Heart right ventricle (tissue), 16 donors: ENCODE measurements around the gene AGAP1. TPM values are rescaled to one million over a fixed set of nuclear protein-coding genes. Genes with fewer than 3 reads are reported as not detected.

Source experiments
- ATAC-seq, 8 donors: fragments of 200-7000 bp; cut with Tn5 transposase; one replicate each; pipeline ENCODE4 v1.9.1; 2020; ENCODE audit warnings: mild to moderate bottlenecking in 8 of 8, moderate library complexity in 8 of 8, moderate number of reproducible peaks in 1 of 8
- DNase-seq, 2 donors: peaks; one replicate each; pipeline ENCODE4 v3.0.0-alpha.2; 2020
- H3K27ac ChIP-seq, 10 donors: fragments of 200-600 bp; sonication (generic) in 2 of 10; one replicate each; pipeline versions ENCODE4 v1.5.0 to v1.8.0; 2020 to 2022; ENCODE audit warnings: mild to moderate bottlenecking in 3 of 10
- H3K27me3 ChIP-seq, 7 donors: fragments of 200-600 bp; one replicate each; pipeline ENCODE4 v1.8.0; 2021 to 2022; ENCODE audit warnings: mild to moderate bottlenecking in 2 of 7
- H3K36me3 ChIP-seq, 9 donors: fragments of 200-600 bp; sonication (generic) in 1 of 9; one replicate each; pipeline versions ENCODE4 v1.5.0 to v1.8.0; 2020 to 2022; ENCODE audit warnings: mild to moderate bottlenecking in 2 of 9
- H3K4me1 ChIP-seq, 9 donors: fragments of 200-600 bp; sonication (generic) in 1 of 9; one replicate each; pipeline versions ENCODE4 v1.5.0 to v1.8.0; 2020 to 2022; ENCODE audit warnings: mild to moderate bottlenecking in 4 of 9
- H3K4me3 ChIP-seq, 10 donors: fragments of 200-600 bp; sonication (generic) in 2 of 10; one replicate each; pipeline versions ENCODE4 v1.5.0 to v1.8.0; 2020 to 2022; ENCODE audit warnings: mild to moderate bottlenecking in 7 of 10, moderate library complexity in 2 of 10
- H3K9me3 ChIP-seq, 11 donors: fragments of 200-600 bp in 10 of 11; sonication (generic) in 2 of 11; one replicate each; pipeline versions ENCODE4 v1.5.0 to v1.8.0; 2013 to 2022; ENCODE audit warnings: mild to moderate bottlenecking in 2 of 11, control low read depth in 1 of 11, moderate library complexity in 1 of 11
- WGBS, 2 donors: extraction: QIAGEN DNeasy Blood & Tissue Kit; methylation state at CpG; one replicate each; pipeline ENCODE4 v1.1.7; 2013; ENCODE audit warnings: inconsistent platforms in 1 of 2; 5-methylcytosine and 5-hydroxymethylcytosine counted together
- intact Hi-C, 10 donors: fragments of 100-400 bp; cut with DNase I; formaldehyde crosslinking; loops; one replicate each; pipeline versions ENCODE4 v1.11.1 to v1.14.2; 2022
- polyA plus RNA-seq, 2 donors: library from polyadenylated mRNA; stranded (reverse); fragments of 200-250 nt; gene quantifications; one replicate each; pipeline ENCODE4 v1.2.3, GENCODE V29; 2013
- total RNA-seq, 10 donors: library from RNA; stranded (reverse); fragmentation: NEBNext Ultra II Directional in 3 of 10; extraction: Animal tissue kit (Norgen Biotek cat#: 25700) in 3 of 10; gene quantifications; one replicate each; pipeline versions ENCODE4 v1.2.1 to v1.2.4, GENCODE V29; 2021 to 2023
- TF ChIP-seq, protein P1 (sequence below), 9 donors: fragments of 200-600 bp; sonication (generic) in 2 of 9; IDR thresholded peaks; one replicate each; pipeline versions ENCODE4 v1.5.0 to v1.8.0; 2021 to 2022; ENCODE audit warnings: antibody characterized with exemption in 9 of 9, mild to moderate bottlenecking in 5 of 9, moderate library complexity in 1 of 9
- donor health status: Arrhythmogenic right ventricular cardiomyopathy.
- donor health status: ischemic (EF 13 %, LVEDD 7.1; RV severe dilation, severe dysfunction).
- donor health status: healthy with polysubstance abuse.
- donor health status: DM: no; HTN: yes; CAD: no.
- donor health status: DM: no; HTN: no; CAD: no.
- donor health status: ischemic (EF 25% LVEDD 6.9; RV normal size, moderate dysfunction).
- donor health status: ischemic (EF 25% LVEDD 5.7; RV mildly dilated, moderate dysfunction).
- donor health status: healthy.
- donor health status: DM: yes; HTN: yes; CAD: no.
- donor health status: Ischemic cardiomyopathy.
- donor health status: ischemic (EF 35%, LVEDD 5.7; RV mildly dilated, moderate dysfunction).
- donor health status: nonischemic (EF 11% LVEDD 7.7; RV severe dilation, severe dysfunction).
- donor health status: DM: yes; HTN: yes; CAD: no.
- donor health status: PGD.
- donor health status: ischemic (EF 29% LVEDD 5.4; RV normal size, mild dysfunction).
- donor health status: nonischemic (EF 23%, LVEDD 6.1; RV moderate dilation, normal function).

AGAP1 gene
- total and polyA plus RNA-seq, 12 donors: 3.5 to 29.2 (median 19.4) TPM

DNA sequence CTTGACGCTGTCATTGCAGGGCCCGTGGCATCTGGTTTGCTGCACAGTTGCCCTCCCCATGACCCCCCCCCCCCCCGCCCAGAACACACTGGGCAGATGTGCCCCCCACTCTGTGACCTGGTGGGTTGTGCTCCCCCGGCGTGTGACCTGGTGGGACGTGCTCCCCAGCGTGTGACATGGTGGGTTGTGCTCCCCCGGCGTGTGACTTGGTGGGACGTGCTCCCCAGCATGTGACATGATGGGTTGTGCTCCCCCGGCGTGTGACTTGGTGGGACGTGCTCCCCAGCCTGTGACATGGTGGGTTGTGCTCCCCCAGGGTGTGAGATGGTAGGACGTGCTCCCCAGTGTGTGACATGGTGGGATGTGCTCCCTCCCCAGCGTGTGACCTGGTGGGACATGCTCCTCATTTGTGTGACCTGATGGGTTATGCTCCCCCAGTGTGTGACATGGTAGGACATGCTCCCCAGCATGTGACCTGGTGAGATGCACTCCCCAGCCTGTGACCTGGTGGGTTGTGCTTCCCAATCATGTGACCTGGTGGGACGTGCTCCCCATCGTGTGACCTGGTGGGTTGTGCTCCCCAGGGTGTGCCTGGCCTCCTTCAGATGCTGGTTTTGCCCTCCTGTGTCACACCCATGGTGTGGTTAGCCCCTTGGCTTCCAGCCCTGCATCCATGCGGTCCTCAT, 213.7 kb downstream of the AGAP1 start:
- no peak overlapping the region for H3K4me3 ChIP-seq
- intact Hi-C loops: no loop called here
- DNase-seq: no peak
- TF ChIP-seq, protein P1, sequence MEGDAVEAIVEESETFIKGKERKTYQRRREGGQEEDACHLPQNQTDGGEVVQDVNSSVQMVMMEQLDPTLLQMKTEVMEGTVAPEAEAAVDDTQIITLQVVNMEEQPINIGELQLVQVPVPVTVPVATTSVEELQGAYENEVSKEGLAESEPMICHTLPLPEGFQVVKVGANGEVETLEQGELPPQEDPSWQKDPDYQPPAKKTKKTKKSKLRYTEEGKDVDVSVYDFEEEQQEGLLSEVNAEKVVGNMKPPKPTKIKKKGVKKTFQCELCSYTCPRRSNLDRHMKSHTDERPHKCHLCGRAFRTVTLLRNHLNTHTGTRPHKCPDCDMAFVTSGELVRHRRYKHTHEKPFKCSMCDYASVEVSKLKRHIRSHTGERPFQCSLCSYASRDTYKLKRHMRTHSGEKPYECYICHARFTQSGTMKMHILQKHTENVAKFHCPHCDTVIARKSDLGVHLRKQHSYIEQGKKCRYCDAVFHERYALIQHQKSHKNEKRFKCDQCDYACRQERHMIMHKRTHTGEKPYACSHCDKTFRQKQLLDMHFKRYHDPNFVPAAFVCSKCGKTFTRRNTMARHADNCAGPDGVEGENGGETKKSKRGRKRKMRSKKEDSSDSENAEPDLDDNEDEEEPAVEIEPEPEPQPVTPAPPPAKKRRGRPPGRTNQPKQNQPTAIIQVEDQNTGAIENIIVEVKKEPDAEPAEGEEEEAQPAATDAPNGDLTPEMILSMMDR (IDR thresholded peaks at IDR 0.05): no peak
- no peak overlapping the region for H3K27ac ChIP-seq
- peaks cover 0 to 26% (median 0%) of the 10 kb centered on the region in 9 donors for H3K36me3 ChIP-seq
- ATAC-seq: no peak
- H3K27me3 ChIP-seq: no peaks in the 10 kb centered on the region
- H3K9me3 ChIP-seq: no peaks in the 10 kb centered on the region
- H3K4me1 ChIP-seq: peaks cover 0 to 13% (median 5%) of the 10 kb centered on the region in 9 donors
- WGBS, 2 donors: 95 to 96% methylated on average over 17 to 18 of the region's 18 CpGs

DNA sequence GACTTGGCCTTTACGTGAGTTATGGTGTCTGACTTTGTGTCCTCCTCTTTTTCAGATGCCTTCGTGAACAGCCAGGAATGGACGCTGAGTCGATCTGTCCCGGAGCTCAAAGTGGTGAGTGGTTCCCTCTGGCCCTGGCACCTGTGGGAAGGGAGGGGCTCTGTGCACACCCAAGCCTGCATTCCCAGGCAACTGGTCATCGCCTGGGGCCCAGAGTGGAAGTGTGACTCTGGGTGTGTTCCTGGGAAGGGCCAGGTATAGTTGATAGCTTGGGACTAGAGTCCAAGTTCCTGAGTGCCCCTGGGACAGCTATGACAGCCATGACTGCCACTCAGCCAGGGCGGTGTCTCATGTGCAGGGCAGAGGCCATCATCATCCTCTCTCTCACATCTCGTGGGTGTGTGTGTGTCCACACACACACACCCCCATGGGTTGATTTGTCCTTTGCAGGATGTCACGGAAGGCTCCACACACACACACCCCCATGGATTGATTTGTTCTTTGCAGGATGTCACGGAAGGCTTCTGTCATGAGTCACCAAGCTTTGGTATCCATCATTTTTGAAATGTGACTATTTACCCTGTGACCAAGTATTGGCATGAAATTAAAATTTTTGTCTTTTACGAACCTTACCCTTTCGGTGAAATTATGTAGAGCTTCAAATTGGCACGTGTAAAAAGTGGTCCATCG, 215.4 kb downstream of the AGAP1 start:
- Histone ChIP-seq H3K4me3 (no peak overlapping the region), H3K27me3 (no peaks in the 10 kb centered on the region), H3K36me3 (peaks cover 0 to 26% (median 0%) of the 10 kb centered on the region in 9 donors), H3K27ac (no peak overlapping the region), H3K9me3 (no peaks in the 10 kb centered on the region), H3K4me1 (peaks cover 0 to 7% (median 0%) of the 10 kb centered on the region in 9 donors)
- 87 to 89% methylated on average over 14 of the region's 14 CpGs for WGBS, 2 donors
- DNase-seq (no peak), ATAC-seq (peak in 1 of 8 donors; percentile 46)
- intact Hi-C loops: no loop called here
- TF ChIP-seq, protein P1 (IDR thresholded peaks at IDR 0.05): no peak

DNA sequence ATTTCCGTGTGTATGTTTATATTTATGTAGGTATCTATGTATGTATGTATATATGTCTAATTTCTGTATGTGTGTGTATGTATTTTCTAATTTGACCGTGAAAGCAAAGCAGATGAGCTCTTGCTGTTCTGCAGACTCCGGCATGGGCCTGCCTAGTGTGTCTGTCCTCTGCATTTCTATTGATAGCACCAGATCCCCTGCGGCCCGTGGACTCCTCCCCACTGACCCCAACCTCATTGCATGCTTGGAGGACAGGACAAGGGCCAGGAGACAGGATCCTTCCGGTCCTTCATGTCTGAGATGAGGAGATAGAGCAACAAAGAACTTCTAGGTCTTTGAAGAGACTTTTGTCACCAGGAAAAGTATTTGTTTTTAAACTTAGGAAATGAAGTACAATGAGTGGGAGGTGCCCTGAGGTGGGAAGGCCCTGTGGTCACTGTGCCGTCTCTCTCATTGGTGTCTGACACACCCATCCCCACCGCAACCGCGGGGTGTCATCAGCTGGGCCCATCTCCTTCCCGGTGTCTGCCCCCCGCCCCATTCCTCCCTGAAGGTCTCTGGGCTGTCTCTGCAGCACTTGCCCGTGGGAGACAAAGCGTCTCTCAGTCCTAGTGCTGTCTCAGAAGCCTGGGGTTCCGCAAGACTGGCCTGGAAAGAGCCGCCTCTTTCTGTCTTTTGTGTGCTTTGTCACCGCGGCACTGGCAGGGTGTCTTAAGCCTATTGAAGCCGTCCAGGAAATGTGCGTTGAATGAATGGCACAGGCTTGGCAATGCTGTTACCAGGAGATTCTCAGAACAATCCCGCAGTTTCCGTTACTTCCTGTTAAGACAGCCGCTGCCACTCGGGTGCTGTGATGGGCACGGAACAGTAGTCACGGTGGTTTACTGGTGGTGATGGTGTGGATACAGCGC, 216.4 kb downstream of the AGAP1 start:
- TF ChIP-seq, protein P1 (IDR thresholded peaks at IDR 0.05): no peak
- Histone ChIP-seq H3K36me3 (peaks cover 0 to 26% (median 0%) of the 10 kb centered on the region in 9 donors), H3K9me3 (no peaks in the 10 kb centered on the region), H3K27me3 (no peaks in the 10 kb centered on the region), H3K27ac (no peak overlapping the region), H3K4me1 (peaks cover 0 to 9% (median 0%) of the 10 kb centered on the region in 9 donors), H3K4me3 (no peak overlapping the region)
- 77 to 81% methylated on average over 27 of the region's 27 CpGs for WGBS, 2 donors
- intact Hi-C loops: no loop called here
- ATAC-seq: peak in 4 of 8 donors; percentile 14 to 50 (median 30)
- no peak for DNase-seq

DNA sequence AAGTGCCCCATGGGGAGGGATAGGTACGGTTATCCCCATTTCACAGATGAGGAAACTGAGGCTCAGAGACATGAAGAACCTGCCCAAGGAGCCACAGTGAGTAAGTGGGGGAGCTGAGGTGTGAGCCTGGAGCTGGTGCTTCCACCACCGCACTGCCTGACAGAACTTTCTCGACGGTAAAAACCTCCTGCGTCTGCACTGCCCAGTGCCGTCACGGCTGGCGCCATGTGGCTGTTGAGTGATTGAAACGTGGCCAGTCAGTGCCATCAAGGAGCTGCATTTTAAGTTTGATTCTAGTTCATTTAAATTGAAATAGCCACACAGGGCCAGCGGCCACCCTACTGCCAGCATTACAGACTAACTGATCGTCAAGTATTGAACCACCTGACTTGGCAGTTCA, 217.1 kb downstream of the AGAP1 start:
- intact Hi-C loops: no loop called here
- ATAC-seq (no peak), DNase-seq (no peak)
- H3K4me1 ChIP-seq: peaks cover 0 to 14% (median 0%) of the 10 kb centered on the region in 9 donors
- peaks cover 0 to 26% (median 0%) of the 10 kb centered on the region in 9 donors for H3K36me3 ChIP-seq
- H3K4me3 ChIP-seq: no peak overlapping the region
- 98 to 99% methylated on average over 11 of the region's 11 CpGs for WGBS, 2 donors
- H3K9me3 ChIP-seq: no peaks in the 10 kb centered on the region
- H3K27me3 ChIP-seq: no peaks in the 10 kb centered on the region
- H3K27ac ChIP-seq: no peak overlapping the region
- TF ChIP-seq, protein P1 (IDR thresholded peaks at IDR 0.05): no peak
